Activated CD4-positive, alpha-beta T cell treated with anti-CD3 and anti-CD28 coated beads, Interleukin-2, amount 10 ng/mL, durations not matched to agents 7 days and 5 days (primary cell): ENCODE data around the gene BPHL. TPM values are rescaled to one million over a fixed set of nuclear protein-coding genes. Genes with fewer than 3 reads are reported as not detected.
"Not testable (repeated sequence)": the region's sequence is repeated elsewhere in the genome, so short reads cannot be mapped to it uniquely, and the experiment has no call there.

Experiments
- CTCF ChIA-PET: fragments of 350-600 bp; sonication (Branson Sonifier 250); formaldehyde crosslinking; loops from one replicate; lab custom pipeline; 2021; ENCODE audit warnings: antibody characterized with exemption; lab: Charles Lee
- POLR2A ChIA-PET: fragments of 350-600 bp; sonication (Branson Sonifier 250); formaldehyde crosslinking; loops from one replicate; lab custom pipeline; 2021; ENCODE audit warnings: antibody characterized with exemption; lab: Charles Lee
- DNase-seq: peaks from one replicate; pipeline ENCODE4 v3.0.0-alpha.2; 2020
- H3K27ac Mint-ChIP-seq: one replicate; pipeline ENCODE4 v1.8.0; 2021; ENCODE audit warnings: mild to moderate bottlenecking, moderate library complexity, mixed read lengths
- H3K27me3 Mint-ChIP-seq: one replicate; pipeline ENCODE4 v1.8.0; 2021; ENCODE audit warnings: mixed read lengths
- H3K36me3 Mint-ChIP-seq: one replicate; pipeline ENCODE4 v1.8.0; 2021; ENCODE audit warnings: low read depth, mixed read lengths
- H3K4me1 Mint-ChIP-seq: one replicate; pipeline ENCODE4 v1.8.0; 2021; ENCODE audit warnings: mixed read lengths
- H3K4me3 Mint-ChIP-seq: one replicate; pipeline ENCODE4 v1.8.0; 2021; ENCODE audit warnings: mild to moderate bottlenecking, moderate library complexity, mixed read lengths
- H3K9me3 Mint-ChIP-seq: one replicate; pipeline ENCODE4 v1.8.0; 2021; ENCODE audit warnings: mixed read lengths
- total RNA-seq, 2 experiments: library from RNA; stranded (reverse); gene quantifications; one replicate each; pipeline ENCODE4 v1.2.3, GENCODE V29; 2021

Gene BPHL
- total RNA-seq: 1 to 10 TPM; 8.1 to 8.4 TPM

DNA sequence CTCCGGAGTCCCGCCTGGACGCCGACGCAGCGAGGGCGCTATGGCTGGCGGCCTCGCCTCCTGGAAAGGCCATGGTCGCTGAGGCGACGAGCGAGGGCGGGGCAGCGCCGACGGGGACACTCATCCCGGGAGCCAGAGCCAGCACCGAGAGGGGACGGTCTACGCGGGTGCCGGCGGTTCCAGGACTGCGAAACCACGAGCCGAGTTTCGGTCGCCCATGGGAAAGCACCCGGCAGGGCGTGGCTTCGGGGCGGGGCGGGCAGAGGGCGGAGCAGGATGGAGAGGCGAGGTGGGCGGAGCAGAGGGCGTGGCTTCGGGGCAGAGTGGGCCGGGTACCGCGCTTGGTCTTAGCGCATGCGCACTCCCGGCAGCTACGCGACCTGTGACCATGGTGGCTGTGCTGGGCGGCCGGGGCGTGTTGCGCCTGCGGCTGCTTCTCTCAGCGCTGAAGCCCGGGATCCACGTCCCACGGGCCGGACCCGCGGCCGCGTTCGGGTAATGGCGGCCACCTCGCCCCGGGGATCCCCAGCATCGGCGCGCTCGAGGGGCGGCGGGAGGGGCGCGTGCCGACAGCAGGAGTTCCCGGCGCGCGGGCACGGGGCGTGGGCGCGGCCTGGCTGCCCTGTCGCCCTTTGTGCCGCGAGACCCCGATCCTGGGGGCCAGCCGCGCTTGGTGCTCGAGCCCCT is at the start of gene BPHL:
Gene BPHL, plus strand, starts transcription at position 359 of the 687 bp plus-strand sequence. Its CDS starts 30 bp downstream, at position 389.
- peak within 1 kb of the TSS; percentile 86 for H3K27ac Mint-ChIP-seq
- H3K4me3 Mint-ChIP-seq: peak within 1 kb of the TSS; percentile 80
- no peaks in the 10 kb centered on the region for H3K9me3 Mint-ChIP-seq
- ChIA-PET CTCF (interaction anchor here (0.9 kb wide), 1 partner anchor 50 kb away, joined by 3 read pairs; the partner anchor contains the start of gene RIPK1), POLR2A (no interaction called here)
- DNase-seq: peak; percentile 99
- H3K36me3 Mint-ChIP-seq: peaks cover 9% of the 10 kb centered on the region
- H3K4me1 Mint-ChIP-seq: peaks cover 24% of the 10 kb centered on the region
- H3K27me3 Mint-ChIP-seq: no peaks in the 10 kb centered on the region

DNA sequence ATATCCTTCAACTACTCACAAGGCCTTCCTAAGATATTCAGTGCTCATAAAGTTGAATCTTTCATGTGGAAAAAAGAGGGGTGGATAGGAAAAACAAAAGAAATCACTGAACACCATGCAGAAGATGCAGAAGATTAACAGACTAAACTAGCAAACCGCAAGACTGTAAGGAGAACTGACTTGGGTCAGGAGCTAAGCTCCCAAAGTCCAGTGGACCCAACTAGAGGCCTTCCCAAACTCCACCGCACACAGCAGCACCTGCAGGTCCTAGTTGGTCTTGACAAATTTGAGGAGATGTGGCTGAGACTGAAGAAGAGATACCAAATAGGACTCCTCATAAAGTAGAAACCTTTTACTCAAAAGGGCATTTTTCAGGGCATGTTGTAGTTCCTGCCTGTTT is 46.9 kb upstream of the BPHL start:
- no peaks in the 10 kb centered on the region for H3K27me3 Mint-ChIP-seq
- H3K36me3 Mint-ChIP-seq: peaks cover 52% of the 10 kb centered on the region
- ChIA-PET CTCF (no interaction called here), POLR2A (no interaction called here)
- no peak for DNase-seq
- peaks cover 75% of the 10 kb centered on the region for H3K4me1 Mint-ChIP-seq
- peak overlapping the region; percentile 52 for H3K27ac Mint-ChIP-seq
- H3K9me3 Mint-ChIP-seq: no peaks in the 10 kb centered on the region
- H3K4me3 Mint-ChIP-seq: no peak overlapping the region

DNA sequence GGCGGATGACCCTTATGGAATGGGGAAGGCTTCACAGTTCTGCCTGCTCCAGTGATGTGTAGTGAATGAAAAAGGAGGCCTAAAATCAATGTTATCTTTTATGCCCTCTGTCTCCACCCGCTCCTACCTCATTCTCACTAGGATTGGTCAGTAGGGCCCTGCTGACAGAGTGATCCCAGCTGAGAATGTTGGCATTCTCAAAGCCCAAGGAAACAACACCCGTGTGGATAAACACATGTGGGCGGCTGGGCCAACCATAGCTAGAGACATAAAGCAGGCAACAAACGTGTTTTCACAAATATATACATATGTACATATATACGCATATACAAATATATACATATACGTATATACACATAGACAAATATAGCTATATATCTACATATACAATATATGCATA is 45.7 kb upstream of the BPHL start:
- no peak for DNase-seq
- H3K9me3 Mint-ChIP-seq: no peaks in the 10 kb centered on the region
- no peak overlapping the region for H3K4me3 Mint-ChIP-seq
- ChIA-PET POLR2A (no interaction called here), CTCF (interaction anchor here (1.5 kb wide), 1 partner anchor 17 kb away, joined by 4 read pairs; no protein-coding TSS in a partner anchor)
- no peaks in the 10 kb centered on the region for H3K27me3 Mint-ChIP-seq
- no peak overlapping the region for H3K27ac Mint-ChIP-seq
- H3K36me3 Mint-ChIP-seq: peaks cover 59% of the 10 kb centered on the region
- H3K4me1 Mint-ChIP-seq: peaks cover 68% of the 10 kb centered on the region

- Mint-ChIP-seq H3K9me3 (no peaks in the 10 kb centered on the region), H3K4me3 (no peak overlapping the region), H3K36me3 (peaks cover 61% of the 10 kb centered on the region), H3K27ac (no peak overlapping the region), H3K27me3 (no peaks in the 10 kb centered on the region), H3K4me1 (peaks cover 66% of the 10 kb centered on the region)
- no peak for DNase-seq
- ChIA-PET POLR2A (no interaction called here), CTCF (interaction anchor here (1.5 to 2.3 kb wide), 2 partner anchors 16 to 308 kb away, joined by 4 to 6 read pairs; partner anchors contain the start of gene WRNIP1)
Observed at GRCh38 chr6:3073382-3073781, 45.1 kb upstream of the BPHL start.

GRCh38 chr6:3075772-3076113 is 42.8 kb upstream of the BPHL start:
- H3K4me1 Mint-ChIP-seq: peaks cover 52% of the 10 kb centered on the region
- POLR2A ChIA-PET: no interaction called here

GRCh38 chr6:3076320-3076719 is 42.2 kb upstream of the BPHL start:
- peaks cover 48% of the 10 kb centered on the region for H3K4me1 Mint-ChIP-seq
- DNase-seq: no peak
- H3K9me3 Mint-ChIP-seq: no peaks in the 10 kb centered on the region
- no peak overlapping the region for H3K4me3 Mint-ChIP-seq
- POLR2A ChIA-PET: no interaction called here
- H3K36me3 Mint-ChIP-seq: peaks cover 59% of the 10 kb centered on the region
- H3K27me3 Mint-ChIP-seq: no peaks in the 10 kb centered on the region
- CTCF ChIA-PET: interaction anchor here (1.1 to 1.5 kb wide), 2 partner anchors 10 to 31 kb away, joined by 4 to 6 read pairs; no protein-coding TSS in a partner anchor
- peak overlapping the region; percentile 87 for H3K27ac Mint-ChIP-seq

More at GRCh38 chr6:3075772-3076113, 42.8 kb upstream of the BPHL start:
- H3K27me3 Mint-ChIP-seq: no peaks in the 10 kb centered on the region
- no peaks in the 10 kb centered on the region for H3K9me3 Mint-ChIP-seq
- peak overlapping the region; percentile 59 for H3K4me3 Mint-ChIP-seq
- H3K36me3 Mint-ChIP-seq: peaks cover 59% of the 10 kb centered on the region
- H3K27ac Mint-ChIP-seq: peak overlapping the region; percentile 87
- CTCF ChIA-PET: interaction anchor here (0.6 to 2.3 kb wide), 5 partner anchors 28 to 1347 kb away, joined by 3 to 6 read pairs (median 3); partner anchors contain the start of genes NQO2 and WRNIP1
- no peak for DNase-seq

GRCh38 chr6:3077430-3077829 is 41.1 kb upstream of the BPHL start:
- H3K9me3 Mint-ChIP-seq: no peaks in the 10 kb centered on the region
- no peaks in the 10 kb centered on the region for H3K27me3 Mint-ChIP-seq
- no peak overlapping the region for H3K4me3 Mint-ChIP-seq
- H3K36me3 Mint-ChIP-seq: peaks cover 62% of the 10 kb centered on the region
- CTCF ChIA-PET: interaction anchor here (1.3 kb wide), 1 partner anchor 32 kb away, joined by 3 read pairs; no protein-coding TSS in a partner anchor
- peaks cover 40% of the 10 kb centered on the region for H3K4me1 Mint-ChIP-seq
- POLR2A ChIA-PET: no interaction called here
- peak overlapping the region; percentile 75 for H3K27ac Mint-ChIP-seq
- DNase-seq: no peak

- H3K4me3 Mint-ChIP-seq, DNase-seq, H3K27ac Mint-ChIP-seq, H3K27me3 Mint-ChIP-seq, H3K9me3 Mint-ChIP-seq, POLR2A ChIA-PET: not testable (repeated sequence)
- CTCF ChIA-PET: interaction anchor here (0.6 to 1.3 kb wide), 2 partner anchors 30 to 1500 kb away, joined by 3 read pairs; no protein-coding TSS in a partner anchor
- Mint-ChIP-seq H3K36me3 (peaks cover 67% of the 10 kb centered on the region), H3K4me1 (peaks cover 30% of the 10 kb centered on the region)
Observed at GRCh38 chr6:3078952-3079351, 39.6 kb upstream of the BPHL start.

- H3K27ac Mint-ChIP-seq: no peak overlapping the region
- peaks cover 70% of the 10 kb centered on the region for H3K36me3 Mint-ChIP-seq
- DNase-seq: no peak
- ChIA-PET POLR2A (no interaction called here), CTCF (interaction anchor here (0.9 kb wide), 1 partner anchor 102 kb away, joined by 3 read pairs; no protein-coding TSS in a partner anchor)
- H3K4me3 Mint-ChIP-seq: no peak overlapping the region
- no peaks in the 10 kb centered on the region for H3K9me3 Mint-ChIP-seq
- peaks cover 24% of the 10 kb centered on the region for H3K4me1 Mint-ChIP-seq
- no peaks in the 10 kb centered on the region for H3K27me3 Mint-ChIP-seq
Observed at GRCh38 chr6:3079682-3080081, 38.8 kb upstream of the BPHL start.

GRCh38 chr6:3081960-3082359 is 36.6 kb upstream of the BPHL start:
- no peak for DNase-seq
- no peak overlapping the region for H3K4me3 Mint-ChIP-seq
- peaks cover 7% of the 10 kb centered on the region for H3K4me1 Mint-ChIP-seq
- H3K9me3 Mint-ChIP-seq: no peaks in the 10 kb centered on the region
- no peaks in the 10 kb centered on the region for H3K27me3 Mint-ChIP-seq
- peaks cover 78% of the 10 kb centered on the region for H3K36me3 Mint-ChIP-seq
- CTCF ChIA-PET: interaction anchor here (0.6 to 1.0 kb wide), 2 partner anchors 18 kb away, joined by 3 read pairs; no protein-coding TSS in a partner anchor
- peak overlapping the region; percentile 6 for H3K27ac Mint-ChIP-seq
- POLR2A ChIA-PET: interaction anchor here (0.6 kb wide), 1 partner anchor 28 kb away, joined by 6 read pairs; no protein-coding TSS in a partner anchor

DNA sequence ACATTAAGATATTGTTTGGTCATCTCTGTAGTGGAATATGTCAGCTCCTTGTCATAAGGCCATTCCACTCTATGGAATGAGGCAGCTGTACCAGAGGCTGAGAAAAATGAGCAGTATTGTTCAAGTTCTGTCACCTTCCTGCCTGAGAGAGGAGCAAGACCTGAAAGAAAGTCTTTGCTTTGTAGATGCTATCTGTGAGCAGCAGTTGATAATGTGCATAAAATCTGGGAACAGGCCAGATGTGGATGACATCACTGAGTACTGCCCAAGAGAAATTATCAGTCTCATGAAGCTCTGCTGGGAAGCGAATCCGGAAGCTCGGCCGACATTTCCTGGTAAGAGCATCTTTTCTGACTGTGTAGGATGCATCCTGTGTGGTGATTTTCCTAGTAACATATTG is 33.4 kb upstream of the BPHL start:
- Mint-ChIP-seq H3K4me1 (peaks cover 12% of the 10 kb centered on the region), H3K27me3 (no peaks in the 10 kb centered on the region), H3K27ac (no peak overlapping the region), H3K9me3 (no peaks in the 10 kb centered on the region), H3K36me3 (peaks cover 80% of the 10 kb centered on the region), H3K4me3 (no peak overlapping the region)
- ChIA-PET CTCF (no interaction called here), POLR2A (no interaction called here)
- DNase-seq: no peak

GRCh38 chr6:3086282-3086946 is 32.1 kb upstream of the BPHL start:
- Mint-ChIP-seq H3K36me3 (peaks cover 75% of the 10 kb centered on the region), H3K4me1 (peaks cover 12% of the 10 kb centered on the region)

DNA sequence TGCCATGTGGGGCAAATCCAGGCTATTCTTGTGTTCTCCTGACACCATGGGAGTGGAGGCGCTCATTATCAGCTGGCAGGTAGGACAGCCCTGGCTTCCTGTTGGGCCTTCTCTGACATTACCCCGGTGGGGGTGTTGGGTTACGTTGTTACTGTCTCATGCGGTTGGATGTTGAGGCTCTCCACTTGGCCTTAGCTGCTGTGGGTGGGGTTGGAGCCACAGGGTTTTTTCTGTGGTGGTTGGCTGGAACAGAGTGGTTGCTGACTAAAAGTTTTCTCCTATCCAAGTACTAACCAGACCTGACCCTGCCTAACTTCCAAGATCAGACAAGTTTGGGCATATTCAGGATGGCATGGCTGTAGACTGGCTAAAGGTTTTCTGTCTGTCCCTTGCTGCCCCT is 30.1 kb upstream of the BPHL start:
- peaks cover 3% of the 10 kb centered on the region for H3K9me3 Mint-ChIP-seq
- H3K27ac Mint-ChIP-seq: no peak overlapping the region
- H3K4me1 Mint-ChIP-seq: peaks cover 12% of the 10 kb centered on the region
- H3K36me3 Mint-ChIP-seq: peaks cover 61% of the 10 kb centered on the region
- ChIA-PET POLR2A (no interaction called here), CTCF (no interaction called here)
- DNase-seq: no peak
- H3K4me3 Mint-ChIP-seq: no peak overlapping the region
- no peaks in the 10 kb centered on the region for H3K27me3 Mint-ChIP-seq

More at GRCh38 chr6:3086282-3086946, 32.1 kb upstream of the BPHL start:
- POLR2A ChIA-PET: no interaction called here
- Mint-ChIP-seq H3K4me3 (no peak overlapping the region), H3K27me3 (no peaks in the 10 kb centered on the region), H3K27ac (no peak overlapping the region), H3K9me3 (peaks cover 3% of the 10 kb centered on the region)
- no peak for DNase-seq
- CTCF ChIA-PET: interaction anchor here (1.0 to 1.4 kb wide), 3 partner anchors 12 to 23 kb away, joined by 3 read pairs; no protein-coding TSS in a partner anchor
